Activated B cell treated with CpG ODN at 0.5 μM for 24 hours (primary cell): Measurements from ENCODE around the gene SLC22A2. TPM values are rescaled to one million over a fixed set of nuclear protein-coding genes. Genes with fewer than 3 reads are reported as not detected.

Experiments
- ATAC-seq: fragments of 200-7000 bp; cut with Tn5 transposase; one replicate; pipeline ENCODE4 v1.10.0; 2021; ENCODE audit warnings: low read depth, mild to moderate bottlenecking, moderate library complexity
- CTCF ChIA-PET: fragments of 350-600 bp; sonication (Branson Sonifier 250); formaldehyde crosslinking; loops from one replicate; lab custom pipeline; 2021; ENCODE audit warnings: antibody characterized with exemption; lab: Charles Lee
- POLR2A ChIA-PET: fragments of 350-600 bp; sonication (Branson Sonifier 250); formaldehyde crosslinking; loops from one replicate; lab custom pipeline; 2021; ENCODE audit warnings: antibody characterized with exemption; lab: Charles Lee
- DNase-seq: peaks from one replicate; pipeline ENCODE4 v3.0.0; 2022
- H3K27ac Mint-ChIP-seq: one replicate; pipeline ENCODE4 v1.8.0; 2020; ENCODE audit warnings: mixed read lengths
- H3K27me3 Mint-ChIP-seq: one replicate; pipeline ENCODE4 v1.8.0; 2021; ENCODE audit warnings: mixed read lengths
- H3K36me3 Mint-ChIP-seq: one replicate; pipeline ENCODE4 v1.8.0; 2021; ENCODE audit warnings: low read depth, mixed read lengths
- H3K4me1 Mint-ChIP-seq: one replicate; pipeline ENCODE4 v1.8.0; 2021; ENCODE audit warnings: mixed read lengths
- H3K4me3 Mint-ChIP-seq: one replicate; pipeline ENCODE4 v1.8.0; 2020; ENCODE audit warnings: mild to moderate bottlenecking, mixed read lengths
- H3K9me3 Mint-ChIP-seq: one replicate; pipeline ENCODE4 v1.8.0; 2020; ENCODE audit warnings: mixed read lengths
- CTCF ChIP-seq: fragments of 200-600 bp; IDR thresholded peaks from one replicate; pipeline ENCODE4 v1.8.0; 2022; ENCODE audit warnings: antibody characterized with exemption, mild to moderate bottlenecking
- intact Hi-C: fragments of 100-400 bp; cut with micrococcal nuclease; formaldehyde crosslinking; loops from one replicate; pipeline ENCODE4 v1.15.1; 2024
- total RNA-seq: library from RNA; stranded (reverse); gene quantifications from 2 replicates; pipeline ENCODE4 v1.2.3, GENCODE V29; 2022

The SLC22A2 gene
- total RNA-seq, 1 donor from 2014 or later, result not detected

DNA sequence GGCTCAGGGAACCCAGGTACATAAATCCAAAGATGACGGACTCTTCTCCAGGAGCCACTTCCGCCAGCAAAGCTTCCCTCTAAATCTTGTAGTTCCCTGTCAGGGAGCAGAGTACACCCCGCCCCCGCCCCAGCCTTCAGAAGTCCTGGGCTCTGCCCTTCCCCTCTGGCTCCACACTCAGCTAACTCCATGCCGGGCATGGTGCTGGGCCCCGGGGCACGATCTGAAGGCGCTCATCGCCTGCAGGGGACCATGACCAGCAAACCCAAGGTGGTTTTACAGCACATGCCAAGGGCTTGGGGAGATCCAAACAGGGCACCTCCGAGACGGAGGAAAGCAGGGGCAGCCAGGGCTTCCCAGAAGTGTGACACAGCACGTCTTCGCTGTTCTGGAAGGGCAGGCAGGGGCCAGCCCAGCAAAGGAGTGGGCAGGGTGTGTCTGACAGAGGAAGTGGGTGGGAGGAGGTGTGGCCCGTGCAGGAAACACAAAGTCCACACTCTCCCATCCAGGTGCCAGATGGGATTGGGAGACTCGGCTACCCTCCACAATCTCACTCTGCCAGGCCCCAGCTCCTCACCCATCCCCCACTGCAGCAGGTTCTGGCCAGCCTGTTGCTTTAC lies 41.6 kb upstream of the SLC22A2 start:
- H3K4me1 Mint-ChIP-seq, result no peaks in the 10 kb centered on the region
- H3K36me3 Mint-ChIP-seq, result no peaks in the 10 kb centered on the region
- H3K4me3 Mint-ChIP-seq, result no peak overlapping the region

DNA sequence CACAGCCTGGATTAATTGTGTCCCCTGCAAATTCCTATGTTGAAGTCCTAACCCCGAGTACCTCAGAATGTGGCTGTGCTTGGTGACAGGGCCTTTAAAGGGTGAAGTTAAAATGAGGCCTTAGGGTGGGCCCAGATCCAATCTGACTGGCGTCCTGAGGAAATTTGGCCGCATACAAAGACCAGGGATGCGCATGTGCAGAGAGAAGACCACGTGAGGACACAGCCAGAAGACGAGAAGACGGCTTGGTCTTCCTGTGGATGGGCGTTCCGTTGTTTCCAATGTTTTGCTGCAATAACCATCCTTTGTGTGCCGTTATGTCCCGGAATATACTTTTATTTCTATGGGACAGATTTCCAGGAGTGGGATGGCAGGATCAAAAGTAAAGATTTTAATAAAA lies 40.9 kb upstream of the SLC22A2 start:
- Mint-ChIP-seq H3K9me3 (peaks cover 8% of the 10 kb centered on the region), H3K4me3 (no peak overlapping the region)
- POLR2A ChIA-PET, result no interaction called here

More for the DNA sequence above, 41.6 kb upstream of the SLC22A2 start:
- DNase-seq, result no peak
- ATAC-seq, result no peak
- no peak overlapping the region for H3K27ac Mint-ChIP-seq
- H3K9me3 Mint-ChIP-seq, result peaks cover 10% of the 10 kb centered on the region
- H3K27me3 Mint-ChIP-seq, result no peaks in the 10 kb centered on the region
- TF ChIP-seq CTCF, result no peak
- CTCF ChIA-PET, result no interaction called here
- POLR2A ChIA-PET, result no interaction called here
- intact Hi-C loops, result no loop called here

DNA sequence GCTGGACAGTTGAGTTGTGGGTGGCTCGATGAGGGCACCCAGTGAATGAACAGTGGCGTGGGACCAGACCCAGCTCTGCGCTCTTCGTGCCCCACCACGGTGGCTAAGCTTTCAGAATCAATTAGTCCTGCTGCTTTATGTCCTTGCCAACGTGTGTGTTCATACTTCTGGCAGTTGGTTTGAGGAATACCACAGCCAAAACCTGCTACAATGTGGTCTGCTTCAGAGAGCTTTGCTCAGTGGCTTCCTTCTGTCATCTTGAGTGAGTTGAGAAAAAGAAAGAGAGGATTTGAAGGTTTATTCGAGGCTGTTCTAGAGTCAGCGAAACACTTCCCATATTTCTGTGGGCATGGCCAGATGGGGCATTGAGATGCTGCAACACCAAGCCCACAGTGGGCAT lies 39.5 kb upstream of the SLC22A2 start:
- no peaks in the 10 kb centered on the region for H3K4me1 Mint-ChIP-seq
- no peak for DNase-seq
- CTCF ChIA-PET, result no interaction called here
- H3K36me3 Mint-ChIP-seq, result no peaks in the 10 kb centered on the region
- ATAC-seq, result no peak
- peaks cover 6% of the 10 kb centered on the region for H3K9me3 Mint-ChIP-seq
- H3K27me3 Mint-ChIP-seq, result peaks cover 4% of the 10 kb centered on the region
- no peak overlapping the region for H3K4me3 Mint-ChIP-seq
- TF ChIP-seq CTCF, result no peak
- intact Hi-C loops, result no loop called here
- no peak overlapping the region for H3K27ac Mint-ChIP-seq
- POLR2A ChIA-PET, result no interaction called here

More for the DNA sequence above, 40.9 kb upstream of the SLC22A2 start:
- H3K27ac Mint-ChIP-seq, result no peak overlapping the region
- DNase-seq (no peak), ATAC-seq (no peak)
- H3K27me3 Mint-ChIP-seq, result no peaks in the 10 kb centered on the region
- CTCF ChIA-PET, result no interaction called here
- H3K36me3 Mint-ChIP-seq, result no peaks in the 10 kb centered on the region
- no peaks in the 10 kb centered on the region for H3K4me1 Mint-ChIP-seq
- TF ChIP-seq CTCF, result no peak
- intact Hi-C loops, result no loop called here

GRCh38 chr6:160297310-160297709 lies 38.7 kb upstream of the SLC22A2 start:
- Mint-ChIP-seq H3K27ac (no peak overlapping the region), H3K36me3 (no peaks in the 10 kb centered on the region), H3K4me1 (no peaks in the 10 kb centered on the region), H3K4me3 (no peak overlapping the region), H3K9me3 (peaks cover 2% of the 10 kb centered on the region), H3K27me3 (peaks cover 4% of the 10 kb centered on the region)
- ChIA-PET POLR2A (no interaction called here), CTCF (no interaction called here)
- ATAC-seq (no peak), DNase-seq (no peak)
- TF ChIP-seq CTCF, result no peak
- intact Hi-C loops, result no loop called here

DNA sequence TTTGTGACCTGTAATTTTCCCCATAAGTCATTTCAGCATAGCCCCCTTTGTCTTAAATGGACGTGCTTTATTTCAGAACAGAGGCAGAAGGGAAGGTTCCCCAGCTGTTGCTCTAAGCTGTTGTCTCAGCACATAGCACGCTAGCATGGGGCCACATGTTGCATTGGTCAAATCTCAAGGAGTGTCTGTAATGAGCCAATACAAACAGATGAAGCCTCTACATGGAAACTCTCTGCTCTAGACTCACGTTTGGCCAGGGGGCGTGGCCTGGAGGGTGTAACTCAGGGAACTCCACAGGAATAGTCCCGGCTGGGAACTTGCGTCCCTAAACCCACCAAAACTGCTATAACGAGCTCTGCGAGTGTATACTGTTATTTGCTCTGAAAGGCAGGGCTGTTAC lies 35.2 kb upstream of the SLC22A2 start:
- Mint-ChIP-seq H3K36me3 (no peaks in the 10 kb centered on the region), H3K27me3 (peaks cover 6% of the 10 kb centered on the region), H3K27ac (no peak overlapping the region), H3K4me3 (no peak overlapping the region), H3K9me3 (no peaks in the 10 kb centered on the region), H3K4me1 (no peaks in the 10 kb centered on the region)
- ChIA-PET POLR2A (no interaction called here), CTCF (interaction anchor here (0.6 kb wide), 1 partner anchor 11 kb away, joined by 4 read pairs; no protein-coding TSS in a partner anchor)
- TF ChIP-seq CTCF, result no peak
- ATAC-seq (no peak), DNase-seq (no peak)
- intact Hi-C loops, result no loop called here
